Measurements from ENCODE around the gene PSMD13. TPM values are rescaled to one million over a fixed set of nuclear protein-coding genes. Genes with fewer than 3 reads are reported as not detected.

PSMD13 gene
- total and polyA plus RNA-seq, 2 of the 13 experiments (the other 11 are each of a cell fraction or from before 2014, with no cell fraction given): 83.0 to 117 TPM

DNA sequence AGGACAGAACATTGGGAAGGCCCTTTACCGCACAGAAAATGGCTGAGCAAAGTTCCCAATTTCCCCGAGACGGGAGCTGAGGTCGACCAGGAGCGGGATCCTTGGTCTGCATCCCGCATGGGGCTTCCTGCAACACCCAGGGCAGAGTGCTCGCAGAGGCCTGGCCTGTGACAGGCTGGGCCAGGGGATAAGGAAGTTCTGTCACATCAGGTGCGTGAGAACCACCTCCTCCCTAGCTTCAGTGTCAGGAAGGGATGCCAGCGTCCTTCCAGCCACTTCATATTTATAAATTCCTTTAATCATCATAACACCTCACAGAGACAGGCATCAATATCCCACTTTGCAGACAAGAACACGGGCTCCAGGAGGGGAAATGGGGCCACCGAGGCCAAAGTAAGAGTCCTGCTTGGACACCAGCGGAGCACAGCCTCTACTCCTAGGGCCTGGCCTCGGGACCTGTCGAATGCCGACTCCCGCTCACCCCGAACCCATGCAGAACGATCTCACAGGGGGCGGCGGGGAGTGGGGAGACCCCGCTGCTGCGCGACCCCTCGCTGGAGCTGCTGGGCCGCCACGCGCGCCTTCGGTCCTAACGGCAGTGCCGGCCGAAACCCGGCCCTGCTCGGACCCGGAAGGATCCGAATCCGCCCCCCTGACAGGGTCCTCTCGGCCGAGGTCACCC is 30.1 kb upstream of the PSMD13 start (continued):
- TF ChIP-seq TBX2 (CRISPR knock-in tag; IDR thresholded peaks at IDR 0.05; ENCODE audit: borderline replicate concordance) (no peak), HIVEP1 (CRISPR knock-in tag; IDR thresholded peaks at IDR 0.05) (peak; percentile 64), ZNF772 (CRISPR knock-in tag; IDR thresholded peaks at IDR 0.05) (no peak; the same call in 1 of the 2 replicates), ZNF30 (CRISPR knock-in tag; IDR thresholded peaks at IDR 0.05) (0 out of 2 replicates have a peak, but pooled peaks have one; percentile 48), ZNF709 (CRISPR knock-in tag; IDR thresholded peaks at IDR 0.05) (0 out of 2 replicates have a peak, but pooled peaks have one; percentile 73), CCAR2 (optimal IDR thresholded peaks at IDR 0.05; ENCODE audit: low read depth, low read length) (no peak), RNF2 (conservative IDR thresholded peaks at IDR 0.05; ENCODE audit: low read depth) (0 out of 2 replicates have a peak, but pooled peaks have one; percentile 25), NAIF1 (CRISPR knock-in tag; IDR thresholded peaks at IDR 0.05; ENCODE audit: borderline replicate concordance) (0 out of 2 replicates have a peak, but pooled peaks have one; percentile 10), FOXA3 (CRISPR knock-in tag; IDR thresholded peaks at IDR 0.05) (no peak), GTF2F1 (IDR thresholded peaks at IDR 0.05; ENCODE audit: low read length) (no peak), ATF5 (CRISPR knock-in tag; IDR thresholded peaks at IDR 0.05; ENCODE audit: low read depth) (0 out of 2 replicates have a peak, but pooled peaks have one; percentile 31), ZNF577 (CRISPR knock-in tag; IDR thresholded peaks at IDR 0.05; ENCODE audit: borderline replicate concordance, low read depth) (no peak), ZNF616 (CRISPR knock-in tag; IDR thresholded peaks at IDR 0.05; ENCODE audit: low read depth) (no peak), CC2D1A (CRISPR knock-in tag; IDR thresholded peaks at IDR 0.05) (no peak), ZNF562 (CRISPR knock-in tag; IDR thresholded peaks at IDR 0.05; ENCODE audit: borderline replicate concordance) (no peak)
- TF ChIP-seq, protein P1, sequence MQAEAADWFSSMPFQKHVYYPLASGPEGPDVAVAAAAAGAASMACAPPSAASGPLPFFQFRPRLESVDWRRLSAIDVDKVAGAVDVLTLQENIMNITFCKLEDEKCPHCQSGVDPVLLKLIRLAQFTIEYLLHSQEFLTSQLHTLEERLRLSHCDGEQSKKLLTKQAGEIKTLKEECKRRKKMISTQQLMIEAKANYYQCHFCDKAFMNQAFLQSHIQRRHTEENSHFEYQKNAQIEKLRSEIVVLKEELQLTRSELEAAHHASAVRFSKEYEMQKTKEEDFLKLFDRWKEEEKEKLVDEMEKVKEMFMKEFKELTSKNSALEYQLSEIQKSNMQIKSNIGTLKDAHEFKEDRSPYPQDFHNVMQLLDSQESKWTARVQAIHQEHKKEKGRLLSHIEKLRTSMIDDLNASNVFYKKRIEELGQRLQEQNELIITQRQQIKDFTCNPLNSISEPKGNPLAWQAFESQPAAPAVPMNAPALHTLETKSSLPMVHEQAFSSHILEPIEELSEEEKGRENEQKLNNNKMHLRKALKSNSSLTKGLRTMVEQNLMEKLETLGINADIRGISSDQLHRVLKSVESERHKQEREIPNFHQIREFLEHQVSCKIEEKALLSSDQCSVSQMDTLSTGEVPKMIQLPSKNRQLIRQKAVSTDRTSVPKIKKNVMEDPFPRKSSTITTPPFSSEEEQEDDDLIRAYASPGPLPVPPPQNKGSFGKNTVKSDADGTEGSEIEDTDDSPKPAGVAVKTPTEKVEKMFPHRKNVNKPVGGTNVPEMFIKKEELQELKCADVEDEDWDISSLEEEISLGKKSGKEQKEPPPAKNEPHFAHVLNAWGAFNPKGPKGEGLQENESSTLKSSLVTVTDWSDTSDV (CRISPR knock-in tag; IDR thresholded peaks at IDR 0.05): no peak
- TF ChIP-seq, protein P2, sequence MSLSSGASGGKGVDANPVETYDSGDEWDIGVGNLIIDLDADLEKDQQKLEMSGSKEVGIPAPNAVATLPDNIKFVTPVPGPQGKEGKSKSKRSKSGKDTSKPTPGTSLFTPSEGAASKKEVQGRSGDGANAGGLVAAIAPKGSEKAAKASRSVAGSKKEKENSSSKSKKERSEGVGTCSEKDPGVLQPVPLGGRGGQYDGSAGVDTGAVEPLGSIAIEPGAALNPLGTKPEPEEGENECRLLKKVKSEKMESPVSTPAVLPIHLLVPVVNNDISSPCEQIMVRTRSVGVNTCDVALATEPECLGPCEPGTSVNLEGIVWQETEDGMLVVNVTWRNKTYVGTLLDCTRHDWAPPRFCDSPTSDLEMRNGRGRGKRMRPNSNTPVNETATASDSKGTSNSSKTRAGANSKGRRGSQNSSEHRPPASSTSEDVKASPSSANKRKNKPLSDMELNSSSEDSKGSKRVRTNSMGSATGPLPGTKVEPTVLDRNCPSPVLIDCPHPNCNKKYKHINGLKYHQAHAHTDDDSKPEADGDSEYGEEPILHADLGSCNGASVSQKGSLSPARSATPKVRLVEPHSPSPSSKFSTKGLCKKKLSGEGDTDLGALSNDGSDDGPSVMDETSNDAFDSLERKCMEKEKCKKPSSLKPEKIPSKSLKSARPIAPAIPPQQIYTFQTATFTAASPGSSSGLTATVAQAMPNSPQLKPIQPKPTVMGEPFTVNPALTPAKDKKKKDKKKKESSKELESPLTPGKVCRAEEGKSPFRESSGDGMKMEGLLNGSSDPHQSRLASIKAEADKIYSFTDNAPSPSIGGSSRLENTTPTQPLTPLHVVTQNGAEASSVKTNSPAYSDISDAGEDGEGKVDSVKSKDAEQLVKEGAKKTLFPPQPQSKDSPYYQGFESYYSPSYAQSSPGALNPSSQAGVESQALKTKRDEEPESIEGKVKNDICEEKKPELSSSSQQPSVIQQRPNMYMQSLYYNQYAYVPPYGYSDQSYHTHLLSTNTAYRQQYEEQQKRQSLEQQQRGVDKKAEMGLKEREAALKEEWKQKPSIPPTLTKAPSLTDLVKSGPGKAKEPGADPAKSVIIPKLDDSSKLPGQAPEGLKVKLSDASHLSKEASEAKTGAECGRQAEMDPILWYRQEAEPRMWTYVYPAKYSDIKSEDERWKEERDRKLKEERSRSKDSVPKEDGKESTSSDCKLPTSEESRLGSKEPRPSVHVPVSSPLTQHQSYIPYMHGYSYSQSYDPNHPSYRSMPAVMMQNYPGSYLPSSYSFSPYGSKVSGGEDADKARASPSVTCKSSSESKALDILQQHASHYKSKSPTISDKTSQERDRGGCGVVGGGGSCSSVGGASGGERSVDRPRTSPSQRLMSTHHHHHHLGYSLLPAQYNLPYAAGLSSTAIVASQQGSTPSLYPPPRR (CRISPR knock-in tag; IDR thresholded peaks at IDR 0.05; ENCODE audit: borderline replicate concordance): 0 out of 2 replicates have a peak, but pooled peaks have one; percentile 6

Measured in HepG2 (cell line).